Measurements from ENCODE around the gene OVOL3.

DNA sequence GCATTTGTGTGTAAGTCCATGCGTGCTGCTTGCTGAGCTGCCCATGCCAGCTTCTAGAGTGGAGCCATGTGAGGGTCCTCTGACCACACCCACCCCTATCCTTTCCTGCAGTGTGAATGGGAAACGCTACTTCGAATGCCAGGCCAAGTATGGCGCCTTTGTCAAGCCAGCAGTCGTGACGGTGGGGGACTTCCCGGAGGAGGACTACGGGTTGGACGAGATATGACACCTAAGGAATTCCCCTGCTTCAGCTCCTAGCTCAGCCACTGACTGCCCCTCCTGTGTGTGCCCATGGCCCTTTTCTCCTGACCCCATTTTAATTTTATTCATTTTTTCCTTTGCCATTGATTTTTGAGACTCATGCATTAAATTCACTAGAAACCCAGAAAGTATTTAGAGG lies 14.6 kb downstream of the OVOL3 start:
- TF ChIP-seq CTCF (IDR thresholded peaks at IDR 0.05) (no peak), POLR2A (IDR thresholded peaks at IDR 0.05) (no peak), POLR2AphosphoS5 (IDR thresholded peaks at IDR 0.05) (no peak)

Measured in sigmoid colon (tissue), 4 donors.